Neuronal stem cell (in vitro differentiated cells): ENCODE measurements around the gene SNAI3.

Experiments used
- DNase-seq: peaks from one replicate; pipeline ENCODE4 v3.0.0-alpha.2; 2013; ENCODE audit warnings: low spot score
- H2AFZ ChIP-seq: one replicate; pipeline ENCODE4 v1.6.1; 2013; ENCODE audit warnings: mild to moderate bottlenecking, low read length, inconsistent platforms
- H2AK5ac ChIP-seq: 2 replicates; pipeline ENCODE4 v1.6.1; 2013; ENCODE audit warnings: low read depth, mild to moderate bottlenecking, inconsistent platforms, low read length, moderate library complexity, mixed read lengths
- H2BK120ac ChIP-seq: 2 replicates; pipeline ENCODE4 v1.6.1; 2013; ENCODE audit warnings: low read depth, mild to moderate bottlenecking, inconsistent platforms, low read length, moderate library complexity, mixed read lengths
- H2BK12ac ChIP-seq: one replicate; pipeline ENCODE4 v1.6.1; 2013; ENCODE audit warnings: low read length, inconsistent platforms
- H2BK15ac ChIP-seq: 2 replicates; pipeline ENCODE4 v1.6.1; 2013; ENCODE audit warnings: mild to moderate bottlenecking, low read length, inconsistent platforms, mixed read lengths
- H2BK5ac ChIP-seq: one replicate; pipeline ENCODE4 v1.6.1; 2013; ENCODE audit warnings: inconsistent platforms, mild to moderate bottlenecking, low read length, moderate library complexity
- H3K14ac ChIP-seq: one replicate; pipeline ENCODE4 v1.6.1; 2013; ENCODE audit warnings: low read length, inconsistent platforms
- H3K18ac ChIP-seq: 2 replicates; pipeline ENCODE4 v1.6.1; 2013; ENCODE audit warnings: low read length, inconsistent platforms
- H3K23ac ChIP-seq: 2 replicates; pipeline ENCODE4 v1.6.1; 2013; ENCODE audit warnings: low read depth, mild to moderate bottlenecking, mixed read lengths, low read length, inconsistent platforms; ENCODE audit not compliant: poor library complexity
- H3K27ac ChIP-seq: replicated peaks from 3 replicates; pipeline ENCODE4 v1.5.1; 2013; ENCODE audit warnings: low read length, inconsistent platforms
- H3K27me3 ChIP-seq, 3 experiments: 2 replicates each; pipeline ENCODE4 v1.6.1; 2013; ENCODE audit warnings: low read length in 3 of 3, mild to moderate bottlenecking in 2 of 3, inconsistent platforms in 1 of 3, low read depth in 1 of 3, mixed read lengths in 1 of 3, moderate library complexity in 1 of 3; ENCODE audit not compliant: control insufficient read depth in 3 of 3, insufficient read depth in 3 of 3
- H3K36me3 ChIP-seq, 2 donors: replicated peaks in 1 of 2; 2 replicates each; pipeline ENCODE4 v1.6.1; 2013; ENCODE audit warnings: low read length in 2 of 2; ENCODE audit not compliant: control insufficient read depth in 2 of 2, insufficient read depth in 2 of 2
- H3K4ac ChIP-seq: 2 replicates; pipeline ENCODE4 v1.6.1; 2013; ENCODE audit warnings: inconsistent platforms, mild to moderate bottlenecking, low read length, moderate library complexity
- H3K4me1 ChIP-seq, 2 donors: 1 replicate in 1 of 2; 2 replicates in 1 of 2; pipeline ENCODE4 v1.6.1; 2013; ENCODE audit warnings: low read length in 2 of 2, low read depth in 1 of 2; ENCODE audit not compliant: control insufficient read depth in 2 of 2, insufficient read depth in 1 of 2
- H3K4me2 ChIP-seq: one replicate; pipeline ENCODE4 v1.6.1; 2013; ENCODE audit warnings: mild to moderate bottlenecking, low read length, inconsistent platforms; ENCODE audit not compliant: insufficient read depth, poor library complexity, severe bottlenecking
- H3K4me3 ChIP-seq, 2 donors: 2 replicates each; pipeline ENCODE4 v1.5.1; 2013; ENCODE audit warnings: low read length in 2 of 2, mild to moderate bottlenecking in 2 of 2, inconsistent platforms in 1 of 2, moderate library complexity in 1 of 2
- H3K79me1 ChIP-seq: one replicate; pipeline ENCODE4 v1.6.1; 2013; ENCODE audit warnings: low read depth, mild to moderate bottlenecking, inconsistent platforms, low read length, moderate library complexity
- H3K9ac ChIP-seq: one replicate; pipeline ENCODE4 v1.6.1; 2013; ENCODE audit warnings: mild to moderate bottlenecking, low read depth, low read length, inconsistent platforms; ENCODE audit not compliant: poor library complexity
- H3K9me3 ChIP-seq, 2 donors: replicated peaks in 1 of 2; 2 replicates each; pipeline versions ENCODE3 to v1.6.1; 2013; ENCODE audit warnings: low read length in 2 of 2, mild to moderate bottlenecking in 2 of 2, inconsistent platforms in 1 of 2, low read depth in 1 of 2, mixed read lengths in 1 of 2, moderate library complexity in 1 of 2; ENCODE audit not compliant: control insufficient read depth in 2 of 2, insufficient read depth in 1 of 2
- H4K8ac ChIP-seq: one replicate; pipeline ENCODE4 v1.6.1; 2013; ENCODE audit warnings: low read depth, mild to moderate bottlenecking, inconsistent platforms, low read length, moderate library complexity
- H4K91ac ChIP-seq: one replicate; pipeline ENCODE4 v1.6.1; 2013; ENCODE audit warnings: low read length, low read depth, mild to moderate bottlenecking, inconsistent platforms; ENCODE audit not compliant: poor library complexity
- WGBS, 2 donors: extraction: QIAGEN DNeasy Blood & Tissue Kit; methylation state at CpG; one replicate each; pipeline ENCODE4 v1.1.7; 2013; ENCODE audit warnings: missing lambda C conversion rate in 2 of 2, mixed read lengths in 1 of 2; ENCODE audit not compliant: insufficient read length in 2 of 2, insufficient replicate concordance in 1 of 2; ENCODE audit errors: extremely low coverage in 2 of 2; 5-methylcytosine and 5-hydroxymethylcytosine counted together

Gene SNAI3

GRCh38 chr16:88716601-88717001 is 30.3 kb upstream of the SNAI3 start:
- H3K27ac ChIP-seq: no peak overlapping the region
- no CpG with 5 or more reads among the region's 21 CpGs for WGBS, 2 donors
- no peak for DNase-seq
- no peak overlapping the region for H2AFZ ChIP-seq
- no peaks in the 10 kb centered on the region for H3K9me3 ChIP-seq
- no peak overlapping the region for H2BK5ac ChIP-seq
- no peak overlapping the region for H3K4ac ChIP-seq
- no peak overlapping the region for H3K4me3 ChIP-seq
- H2BK15ac ChIP-seq: no peak overlapping the region
- no peak overlapping the region for H3K18ac ChIP-seq
- no peak overlapping the region for H4K8ac ChIP-seq
- peak overlapping the region; percentile 35 for H3K23ac ChIP-seq
- H3K79me1 ChIP-seq: peaks cover 4% of the 10 kb centered on the region
- H2BK120ac ChIP-seq: no peak overlapping the region
- H2BK12ac ChIP-seq: no peak overlapping the region
- no peak overlapping the region for H4K91ac ChIP-seq
- peaks cover 23 to 56% of the 10 kb centered on the region in 2 donors for H3K36me3 ChIP-seq
- H3K14ac ChIP-seq: no peak overlapping the region
- no peak overlapping the region for H2AK5ac ChIP-seq
- peak overlapping the region; percentile 50 for H3K9ac ChIP-seq
- no peaks in the 10 kb centered on the region for H3K27me3 ChIP-seq
- no peaks in the 10 kb centered on the region for H3K4me1 ChIP-seq
- no peak overlapping the region for H3K4me2 ChIP-seq

GRCh38 chr16:88716201-88716600 is 29.9 kb upstream of the SNAI3 start:
- Histone ChIP-seq H3K4me2 (no peak overlapping the region), H2AK5ac (no peak overlapping the region), H3K79me1 (peaks cover 4% of the 10 kb centered on the region), H3K36me3 (peaks cover 23 to 56% of the 10 kb centered on the region in 2 donors), H3K27ac (no peak overlapping the region), H2BK120ac (no peak overlapping the region), H2BK5ac (no peak overlapping the region), H3K9me3 (no peaks in the 10 kb centered on the region), H4K8ac (no peak overlapping the region), H3K23ac (peak overlapping the region; percentile 35), H2AFZ (no peak overlapping the region), H3K18ac (no peak overlapping the region), H2BK15ac (no peak overlapping the region), H3K4me3 (no peak overlapping the region), H3K4me1 (no peaks in the 10 kb centered on the region), H3K27me3 (no peaks in the 10 kb centered on the region), H3K9ac (peak overlapping the region; percentile 50), H3K4ac (no peak overlapping the region), H2BK12ac (no peak overlapping the region), H3K14ac (no peak overlapping the region), H4K91ac (no peak overlapping the region)
- no CpG with 5 or more reads among the region's 15 CpGs for WGBS, 2 donors
- DNase-seq: no peak

GRCh38 chr16:88715312-88716190 is 29.2 kb upstream of the SNAI3 start:
- Histone ChIP-seq H3K18ac (no peak overlapping the region), H2BK15ac (no peak overlapping the region), H2BK12ac (no peak overlapping the region), H3K23ac (no peak overlapping the region), H3K79me1 (peaks cover under 1% of the 10 kb centered on the region), H3K27ac (no peak overlapping the region), H4K91ac (no peak overlapping the region), H3K4me3 (no peak overlapping the region), H3K36me3 (peaks cover 23 to 56% of the 10 kb centered on the region in 2 donors), H4K8ac (no peak overlapping the region), H3K4ac (no peak overlapping the region), H3K4me2 (no peak overlapping the region), H2AK5ac (no peak overlapping the region), H3K9me3 (no peaks in the 10 kb centered on the region), H3K14ac (no peak overlapping the region), H2AFZ (no peak overlapping the region), H2BK120ac (no peak overlapping the region), H2BK5ac (no peak overlapping the region), H3K4me1 (no peaks in the 10 kb centered on the region), H3K9ac (no peak overlapping the region), H3K27me3 (no peaks in the 10 kb centered on the region)
- WGBS, 2 donors: no CpG with 5 or more reads among the region's 57 CpGs
- no peak for DNase-seq

GRCh38 chr16:88714420-88715302 is 28.4 kb upstream of the SNAI3 start:
- no peaks in the 10 kb centered on the region for H3K9me3 ChIP-seq
- WGBS, 2 donors: no CpG with 5 or more reads among the region's 42 CpGs
- no peak overlapping the region for H3K9ac ChIP-seq

More at GRCh38 chr16:88714420-88715302, 28.4 kb upstream of the SNAI3 start:
- H3K18ac ChIP-seq: no peak overlapping the region
- H3K4me1 ChIP-seq: no peaks in the 10 kb centered on the region
- no peak overlapping the region for H3K27ac ChIP-seq
- H3K14ac ChIP-seq: no peak overlapping the region
- no peak for DNase-seq
- H3K27me3 ChIP-seq: no peaks in the 10 kb centered on the region
- no peak overlapping the region for H3K4me3 ChIP-seq
- no peak overlapping the region for H4K8ac ChIP-seq
- no peak overlapping the region for H2AK5ac ChIP-seq
- no peak overlapping the region for H3K23ac ChIP-seq
- no peak overlapping the region for H3K4ac ChIP-seq
- no peaks in the 10 kb centered on the region for H3K79me1 ChIP-seq
- H2BK12ac ChIP-seq: no peak overlapping the region
- no peak overlapping the region for H2AFZ ChIP-seq
- H3K36me3 ChIP-seq: peaks cover 23 to 53% of the 10 kb centered on the region in 2 donors
- H2BK15ac ChIP-seq: no peak overlapping the region
- H3K4me2 ChIP-seq: no peak overlapping the region
- H4K91ac ChIP-seq: no peak overlapping the region
- H2BK120ac ChIP-seq: no peak overlapping the region
- no peak overlapping the region for H2BK5ac ChIP-seq
